Erythroblast (primary cell): ENCODE results near the gene ARL17B.
"Not testable (repeated sequence)": the region's sequence is repeated elsewhere in the genome, so short reads cannot be mapped to it uniquely, and the experiment has no call there.

Source experiments
- GATA1 ChIP-seq: IDR thresholded peaks from 2 replicates; pipeline ENCODE4 v1.6.1; 2011; ENCODE audit warnings: low read depth, mild to moderate bottlenecking, control low read depth, low read length, moderate library complexity
- POLR2A ChIP-seq: IDR thresholded peaks from 2 replicates; pipeline ENCODE4 v1.6.1; 2011; ENCODE audit warnings: mild to moderate bottlenecking, low read length

GRCh38 chr17:46367520-46367919, 6.0 kb upstream of the ARL17B start:
- TF ChIP-seq POLR2A, GATA1: not testable (repeated sequence)
